HEK293 (cell line): ENCODE data around the gene NDE1.

Experiments
- GFI1B ChIP-seq: fragments of 450-650 bp; formaldehyde crosslinking; IDR thresholded peaks from 2 replicates; pipeline ENCODE4 v1.5.1; 2016; ENCODE audit warnings: missing biosample characterization, missing genetic modification characterization
- IKZF3 ChIP-seq: fragments of 450-650 bp; IDR thresholded peaks from 2 replicates; pipeline ENCODE4 v1.5.0; 2018; ENCODE audit warnings: missing biosample characterization, mild to moderate bottlenecking, missing genetic modification characterization, moderate library complexity
- KLF1 ChIP-seq: fragments of 450-650 bp; formaldehyde crosslinking; IDR thresholded peaks from 2 replicates; pipeline ENCODE4 v1.5.1; 2016; ENCODE audit warnings: missing biosample characterization, missing genetic modification characterization
- KLF10 ChIP-seq: fragments of 450-650 bp; IDR thresholded peaks from 2 replicates; pipeline ENCODE4 v1.5.1; 2018; ENCODE audit warnings: missing biosample characterization, mild to moderate bottlenecking, missing genetic modification characterization
- SALL2 ChIP-seq: fragments of 450-650 bp; formaldehyde crosslinking; IDR thresholded peaks from 2 replicates; pipeline ENCODE4 v1.5.0; 2017; ENCODE audit warnings: missing biosample characterization, mild to moderate bottlenecking, missing genetic modification characterization, borderline replicate concordance
- YY2 ChIP-seq: fragments of 450-650 bp; formaldehyde crosslinking; IDR thresholded peaks from 2 replicates; pipeline ENCODE4 v1.5.1; 2016; ENCODE audit warnings: missing biosample characterization, missing genetic modification characterization
- ZIC2 ChIP-seq: fragments of 450-650 bp; formaldehyde crosslinking; IDR thresholded peaks from 2 replicates; pipeline ENCODE4 v1.5.1; 2016; ENCODE audit warnings: missing biosample characterization, missing genetic modification characterization
- ZNF132 ChIP-seq: fragments of 450-650 bp; formaldehyde crosslinking; IDR thresholded peaks from 2 replicates; pipeline ENCODE4 v1.5.1; 2017; ENCODE audit warnings: missing biosample characterization, missing genetic modification characterization, borderline replicate concordance
- ZNF146 ChIP-seq: fragments of 450-650 bp; formaldehyde crosslinking; IDR thresholded peaks from 2 replicates; pipeline ENCODE4 v1.5.1; 2016; ENCODE audit warnings: missing biosample characterization, missing genetic modification characterization
- ZNF169 ChIP-seq: fragments of 450-650 bp; formaldehyde crosslinking; IDR thresholded peaks from 2 replicates; pipeline ENCODE4 v1.5.1; 2016; ENCODE audit warnings: missing biosample characterization, missing genetic modification characterization
- ZNF19 ChIP-seq: fragments of 450-650 bp; formaldehyde crosslinking; IDR thresholded peaks from 2 replicates; pipeline ENCODE4; 2016; ENCODE audit warnings: missing biosample characterization, missing genetic modification characterization, low read depth
- ZNF221 ChIP-seq: fragments of 450-650 bp; formaldehyde crosslinking; IDR thresholded peaks from 2 replicates; pipeline ENCODE4 v1.5.1; 2017; ENCODE audit warnings: missing biosample characterization, missing genetic modification characterization, borderline replicate concordance
- ZNF223 ChIP-seq: fragments of 450-650 bp; formaldehyde crosslinking; IDR thresholded peaks from 2 replicates; pipeline ENCODE4 v1.5.1; 2016; ENCODE audit warnings: missing biosample characterization, missing genetic modification characterization
- ZNF24 ChIP-seq: fragments of 450-650 bp; formaldehyde crosslinking; IDR thresholded peaks from 2 replicates; pipeline ENCODE4 v1.5.1; 2016; ENCODE audit warnings: missing biosample characterization, missing genetic modification characterization
- ZNF433 ChIP-seq: fragments of 450-650 bp; formaldehyde crosslinking; IDR thresholded peaks from 2 replicates; pipeline ENCODE4 v1.5.1; 2016; ENCODE audit warnings: missing biosample characterization, missing genetic modification characterization, low read depth
- ZNF521 ChIP-seq: fragments of 450-650 bp; formaldehyde crosslinking; IDR thresholded peaks from 2 replicates; pipeline ENCODE4 v1.5.1; 2017; ENCODE audit warnings: missing biosample characterization, mild to moderate bottlenecking, missing genetic modification characterization
- ZSCAN30 ChIP-seq: fragments of 450-650 bp; IDR thresholded peaks from 2 replicates; pipeline ENCODE4 v1.5.1; 2018; ENCODE audit warnings: missing biosample characterization, mild to moderate bottlenecking, missing genetic modification characterization, moderate library complexity
- TF ChIP-seq, protein P1 (sequence below): IDR thresholded peaks from 2 replicates; pipeline ENCODE4 v1.6.1; 2011; ENCODE audit warnings: mild to moderate bottlenecking, low read depth, low read length, borderline replicate concordance
- TF ChIP-seq, protein P2 (sequence below): fragments of 450-650 bp; formaldehyde crosslinking; IDR thresholded peaks from 2 replicates; pipeline ENCODE4 v1.5.1; 2016; ENCODE audit warnings: missing biosample characterization, missing genetic modification characterization
- TF ChIP-seq, protein P3 (sequence below): fragments of 450-650 bp; formaldehyde crosslinking; IDR thresholded peaks from 2 replicates; pipeline ENCODE4 v1.5.1; 2016; ENCODE audit warnings: missing biosample characterization, missing genetic modification characterization
- TF ChIP-seq, protein P4 (sequence below): fragments of 450-650 bp; formaldehyde crosslinking; IDR thresholded peaks from 2 replicates; pipeline ENCODE4 v1.5.1; 2016; ENCODE audit warnings: missing biosample characterization, missing genetic modification characterization
- TF ChIP-seq, protein P5 (sequence below): fragments of 450-650 bp; formaldehyde crosslinking; IDR thresholded peaks from 2 replicates; pipeline ENCODE4 v1.5.0; 2017; ENCODE audit warnings: missing biosample characterization, missing genetic modification characterization, borderline replicate concordance
- TF ChIP-seq, protein P6 (sequence below): fragments of 450-650 bp; formaldehyde crosslinking; IDR thresholded peaks from 2 replicates; pipeline ENCODE4 v1.5.1; 2016; ENCODE audit warnings: missing biosample characterization, missing genetic modification characterization, borderline replicate concordance
- TF ChIP-seq, protein P7 (sequence below): fragments of 450-650 bp; formaldehyde crosslinking; IDR thresholded peaks from 2 replicates; pipeline ENCODE4 v1.5.1; 2016; ENCODE audit warnings: missing biosample characterization, missing genetic modification characterization
- TF ChIP-seq, protein P8 (sequence below): fragments of 450-650 bp; formaldehyde crosslinking; optimal IDR thresholded peaks from 2 replicates; pipeline ENCODE3; 2016; ENCODE audit warnings: missing biosample characterization, mild to moderate bottlenecking, missing genetic modification characterization

NDE1 gene

DNA sequence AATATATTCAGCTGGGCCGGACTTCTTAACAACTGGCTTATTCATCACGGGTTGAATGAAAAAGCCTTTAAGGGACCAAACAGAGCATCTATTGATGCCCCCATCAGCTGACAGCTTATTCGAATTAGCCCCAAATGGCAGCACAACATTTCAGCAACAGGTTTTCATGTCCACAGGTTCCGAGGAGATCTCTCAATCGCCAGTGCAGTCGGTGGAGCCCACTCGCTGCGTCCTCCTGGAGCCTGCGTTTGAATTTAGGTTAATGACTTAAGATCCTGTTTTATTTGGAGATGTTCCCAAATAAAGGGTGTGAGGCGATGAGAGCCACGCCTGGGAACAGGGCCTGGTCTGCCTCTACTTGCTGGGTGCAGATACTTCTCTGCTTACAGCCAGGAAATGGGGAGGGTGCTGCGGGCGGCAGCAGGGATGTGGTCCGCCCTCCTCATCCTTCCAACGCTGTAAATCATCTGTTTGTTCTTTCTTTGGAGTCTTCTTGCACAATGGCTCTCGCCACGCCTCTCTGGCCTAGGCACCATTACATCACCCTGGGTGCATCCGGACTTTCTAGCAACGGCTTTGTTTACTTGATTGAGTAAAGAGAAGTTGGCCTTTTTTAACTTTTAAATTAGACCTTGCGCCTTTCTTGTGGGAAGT, 22.6 kb downstream of the NDE1 start (continued):
- TF ChIP-seq, protein P1, sequence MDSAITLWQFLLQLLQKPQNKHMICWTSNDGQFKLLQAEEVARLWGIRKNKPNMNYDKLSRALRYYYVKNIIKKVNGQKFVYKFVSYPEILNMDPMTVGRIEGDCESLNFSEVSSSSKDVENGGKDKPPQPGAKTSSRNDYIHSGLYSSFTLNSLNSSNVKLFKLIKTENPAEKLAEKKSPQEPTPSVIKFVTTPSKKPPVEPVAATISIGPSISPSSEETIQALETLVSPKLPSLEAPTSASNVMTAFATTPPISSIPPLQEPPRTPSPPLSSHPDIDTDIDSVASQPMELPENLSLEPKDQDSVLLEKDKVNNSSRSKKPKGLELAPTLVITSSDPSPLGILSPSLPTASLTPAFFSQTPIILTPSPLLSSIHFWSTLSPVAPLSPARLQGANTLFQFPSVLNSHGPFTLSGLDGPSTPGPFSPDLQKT: no peak
- TF ChIP-seq, protein P2, sequence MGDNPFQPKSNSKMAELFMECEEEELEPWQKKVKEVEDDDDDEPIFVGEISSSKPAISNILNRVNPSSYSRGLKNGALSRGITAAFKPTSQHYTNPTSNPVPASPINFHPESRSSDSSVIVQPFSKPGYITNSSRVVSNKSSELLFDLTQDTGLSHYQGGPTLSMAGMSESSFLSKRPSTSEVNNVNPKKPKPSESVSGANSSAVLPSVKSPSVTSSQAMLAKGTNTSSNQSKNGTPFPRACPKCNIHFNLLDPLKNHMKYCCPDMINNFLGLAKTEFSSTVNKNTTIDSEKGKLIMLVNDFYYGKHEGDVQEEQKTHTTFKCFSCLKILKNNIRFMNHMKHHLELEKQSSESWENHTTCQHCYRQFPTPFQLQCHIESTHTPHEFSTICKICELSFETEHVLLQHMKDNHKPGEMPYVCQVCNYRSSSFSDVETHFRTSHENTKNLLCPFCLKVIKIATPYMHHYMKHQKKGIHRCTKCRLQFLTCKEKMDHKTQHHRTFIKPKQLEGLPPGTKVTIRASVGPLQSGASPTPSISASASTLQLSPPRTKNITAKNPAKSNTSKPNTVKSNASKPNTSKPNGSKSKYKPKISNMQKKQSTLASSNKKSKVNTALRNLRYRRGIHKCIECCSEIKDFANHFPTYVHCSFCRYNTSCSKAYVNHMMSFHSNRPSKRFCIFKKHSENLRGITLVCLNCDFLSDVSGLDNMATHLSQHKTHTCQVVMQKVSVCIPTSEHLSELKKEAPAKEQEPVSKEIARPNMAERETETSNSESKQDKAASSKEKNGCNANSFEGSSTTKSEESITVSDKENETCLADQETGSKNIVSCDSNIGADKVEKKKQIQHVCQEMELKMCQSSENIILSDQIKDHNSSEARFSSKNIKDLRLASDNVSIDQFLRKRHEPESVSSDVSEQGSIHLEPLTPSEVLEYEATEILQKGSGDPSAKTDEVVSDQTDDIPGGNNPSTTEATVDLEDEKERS: no peak
- TF ChIP-seq ZNF223 (tag by site-specific recombination) (no peak), ZNF169 (tag by site-specific recombination) (no peak), SALL2 (tag by site-specific recombination) (no peak), KLF1 (tag by site-specific recombination) (peak; percentile 99), ZNF433 (no peak), KLF10 (tag by site-specific recombination) (peak; percentile 87), ZIC2 (tag by site-specific recombination) (no peak), ZNF221 (no peak), ZNF146 (tag by site-specific recombination) (no peak), ZNF24 (tag by site-specific recombination) (peak; percentile 68; the same call in 1 of the 2 replicates), GFI1B (tag by site-specific recombination) (no peak), ZNF19 (tag by site-specific recombination) (no peak), YY2 (tag by site-specific recombination) (no peak), ZSCAN30 (tag by site-specific recombination) (no peak), ZNF521 (tag by site-specific recombination) (no peak), IKZF3 (peak; percentile 79), ZNF132 (tag by site-specific recombination) (no peak)
- TF ChIP-seq, protein P3, sequence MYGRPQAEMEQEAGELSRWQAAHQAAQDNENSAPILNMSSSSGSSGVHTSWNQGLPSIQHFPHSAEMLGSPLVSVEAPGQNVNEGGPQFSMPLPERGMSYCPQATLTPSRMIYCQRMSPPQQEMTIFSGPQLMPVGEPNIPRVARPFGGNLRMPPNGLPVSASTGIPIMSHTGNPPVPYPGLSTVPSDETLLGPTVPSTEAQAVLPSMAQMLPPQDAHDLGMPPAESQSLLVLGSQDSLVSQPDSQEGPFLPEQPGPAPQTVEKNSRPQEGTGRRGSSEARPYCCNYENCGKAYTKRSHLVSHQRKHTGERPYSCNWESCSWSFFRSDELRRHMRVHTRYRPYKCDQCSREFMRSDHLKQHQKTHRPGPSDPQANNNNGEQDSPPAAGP: peak; percentile 95
- TF ChIP-seq, protein P4, sequence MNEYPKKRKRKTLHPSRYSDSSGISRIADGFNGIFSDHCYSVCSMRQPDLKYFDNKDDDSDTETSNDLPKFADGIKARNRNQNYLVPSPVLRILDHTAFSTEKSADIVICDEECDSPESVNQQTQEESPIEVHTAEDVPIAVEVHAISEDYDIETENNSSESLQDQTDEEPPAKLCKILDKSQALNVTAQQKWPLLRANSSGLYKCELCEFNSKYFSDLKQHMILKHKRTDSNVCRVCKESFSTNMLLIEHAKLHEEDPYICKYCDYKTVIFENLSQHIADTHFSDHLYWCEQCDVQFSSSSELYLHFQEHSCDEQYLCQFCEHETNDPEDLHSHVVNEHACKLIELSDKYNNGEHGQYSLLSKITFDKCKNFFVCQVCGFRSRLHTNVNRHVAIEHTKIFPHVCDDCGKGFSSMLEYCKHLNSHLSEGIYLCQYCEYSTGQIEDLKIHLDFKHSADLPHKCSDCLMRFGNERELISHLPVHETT (tag by site-specific recombination): peak; percentile 20
- TF ChIP-seq, protein P5, sequence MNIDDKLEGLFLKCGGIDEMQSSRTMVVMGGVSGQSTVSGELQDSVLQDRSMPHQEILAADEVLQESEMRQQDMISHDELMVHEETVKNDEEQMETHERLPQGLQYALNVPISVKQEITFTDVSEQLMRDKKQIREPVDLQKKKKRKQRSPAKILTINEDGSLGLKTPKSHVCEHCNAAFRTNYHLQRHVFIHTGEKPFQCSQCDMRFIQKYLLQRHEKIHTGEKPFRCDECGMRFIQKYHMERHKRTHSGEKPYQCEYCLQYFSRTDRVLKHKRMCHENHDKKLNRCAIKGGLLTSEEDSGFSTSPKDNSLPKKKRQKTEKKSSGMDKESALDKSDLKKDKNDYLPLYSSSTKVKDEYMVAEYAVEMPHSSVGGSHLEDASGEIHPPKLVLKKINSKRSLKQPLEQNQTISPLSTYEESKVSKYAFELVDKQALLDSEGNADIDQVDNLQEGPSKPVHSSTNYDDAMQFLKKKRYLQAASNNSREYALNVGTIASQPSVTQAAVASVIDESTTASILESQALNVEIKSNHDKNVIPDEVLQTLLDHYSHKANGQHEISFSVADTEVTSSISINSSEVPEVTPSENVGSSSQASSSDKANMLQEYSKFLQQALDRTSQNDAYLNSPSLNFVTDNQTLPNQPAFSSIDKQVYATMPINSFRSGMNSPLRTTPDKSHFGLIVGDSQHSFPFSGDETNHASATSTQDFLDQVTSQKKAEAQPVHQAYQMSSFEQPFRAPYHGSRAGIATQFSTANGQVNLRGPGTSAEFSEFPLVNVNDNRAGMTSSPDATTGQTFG: no peak
- TF ChIP-seq, protein P6, sequence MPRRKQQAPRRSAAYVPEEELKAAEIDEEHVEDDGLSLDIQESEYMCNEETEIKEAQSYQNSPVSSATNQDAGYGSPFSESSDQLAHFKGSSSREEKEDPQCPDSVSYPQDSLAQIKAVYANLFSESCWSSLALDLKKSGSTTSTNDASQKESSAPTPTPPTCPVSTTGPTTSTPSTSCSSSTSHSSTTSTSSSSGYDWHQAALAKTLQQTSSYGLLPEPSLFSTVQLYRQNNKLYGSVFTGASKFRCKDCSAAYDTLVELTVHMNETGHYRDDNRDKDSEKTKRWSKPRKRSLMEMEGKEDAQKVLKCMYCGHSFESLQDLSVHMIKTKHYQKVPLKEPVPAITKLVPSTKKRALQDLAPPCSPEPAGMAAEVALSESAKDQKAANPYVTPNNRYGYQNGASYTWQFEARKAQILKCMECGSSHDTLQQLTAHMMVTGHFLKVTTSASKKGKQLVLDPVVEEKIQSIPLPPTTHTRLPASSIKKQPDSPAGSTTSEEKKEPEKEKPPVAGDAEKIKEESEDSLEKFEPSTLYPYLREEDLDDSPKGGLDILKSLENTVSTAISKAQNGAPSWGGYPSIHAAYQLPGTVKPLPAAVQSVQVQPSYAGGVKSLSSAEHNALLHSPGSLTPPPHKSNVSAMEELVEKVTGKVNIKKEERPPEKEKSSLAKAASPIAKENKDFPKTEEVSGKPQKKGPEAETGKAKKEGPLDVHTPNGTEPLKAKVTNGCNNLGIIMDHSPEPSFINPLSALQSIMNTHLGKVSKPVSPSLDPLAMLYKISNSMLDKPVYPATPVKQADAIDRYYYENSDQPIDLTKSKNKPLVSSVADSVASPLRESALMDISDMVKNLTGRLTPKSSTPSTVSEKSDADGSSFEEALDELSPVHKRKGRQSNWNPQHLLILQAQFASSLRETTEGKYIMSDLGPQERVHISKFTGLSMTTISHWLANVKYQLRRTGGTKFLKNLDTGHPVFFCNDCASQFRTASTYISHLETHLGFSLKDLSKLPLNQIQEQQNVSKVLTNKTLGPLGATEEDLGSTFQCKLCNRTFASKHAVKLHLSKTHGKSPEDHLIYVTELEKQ (tag by site-specific recombination): peak; percentile 69; the same call in 1 of the 2 replicates
- TF ChIP-seq, protein P7, sequence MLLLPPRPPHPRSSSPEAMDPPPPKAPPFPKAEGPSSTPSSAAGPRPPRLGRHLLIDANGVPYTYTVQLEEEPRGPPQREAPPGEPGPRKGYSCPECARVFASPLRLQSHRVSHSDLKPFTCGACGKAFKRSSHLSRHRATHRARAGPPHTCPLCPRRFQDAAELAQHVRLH (tag by site-specific recombination): no peak
- TF ChIP-seq, protein P8, sequence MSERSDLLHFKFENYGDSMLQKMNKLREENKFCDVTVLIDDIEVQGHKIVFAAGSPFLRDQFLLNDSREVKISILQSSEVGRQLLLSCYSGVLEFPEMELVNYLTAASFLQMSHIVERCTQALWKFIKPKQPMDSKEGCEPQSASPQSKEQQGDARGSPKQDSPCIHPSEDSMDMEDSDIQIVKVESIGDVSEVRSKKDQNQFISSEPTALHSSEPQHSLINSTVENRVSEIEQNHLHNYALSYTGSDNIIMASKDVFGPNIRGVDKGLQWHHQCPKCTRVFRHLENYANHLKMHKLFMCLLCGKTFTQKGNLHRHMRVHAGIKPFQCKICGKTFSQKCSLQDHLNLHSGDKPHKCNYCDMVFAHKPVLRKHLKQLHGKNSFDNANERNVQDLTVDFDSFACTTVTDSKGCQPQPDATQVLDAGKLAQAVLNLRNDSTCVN (tag by site-specific recombination): no peak
